ENCODE data around the gene RNF133. TPM values are rescaled to one million over a fixed set of nuclear protein-coding genes. Genes with fewer than 3 reads are reported as not detected.

RNF133 gene
- total RNA-seq, 1 donor from 2014 or later: 0.41 TPM

DNA sequence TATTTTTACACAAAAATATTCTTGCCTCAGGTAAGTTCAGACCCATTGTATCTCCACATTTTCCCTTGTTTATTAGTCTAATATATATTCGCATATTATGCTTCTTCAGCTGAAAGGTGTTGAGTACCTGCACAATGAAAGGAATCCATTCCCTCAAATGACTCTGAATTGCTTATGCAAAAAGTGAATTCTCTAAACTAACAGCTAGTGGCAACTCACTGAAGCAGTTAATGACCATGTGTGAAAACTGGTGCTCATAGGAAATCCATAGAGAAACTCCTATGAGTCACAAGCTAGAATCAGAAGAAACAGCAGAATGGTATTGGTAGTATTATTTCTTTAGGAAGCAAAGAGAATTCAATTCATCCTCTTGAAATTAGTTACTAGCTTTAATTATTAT, 37.3 kb upstream of the RNF133 start:
- H3K27me3 ChIP-seq (ENCODE audit: low read depth): no peaks in the 10 kb centered on the region

DNA sequence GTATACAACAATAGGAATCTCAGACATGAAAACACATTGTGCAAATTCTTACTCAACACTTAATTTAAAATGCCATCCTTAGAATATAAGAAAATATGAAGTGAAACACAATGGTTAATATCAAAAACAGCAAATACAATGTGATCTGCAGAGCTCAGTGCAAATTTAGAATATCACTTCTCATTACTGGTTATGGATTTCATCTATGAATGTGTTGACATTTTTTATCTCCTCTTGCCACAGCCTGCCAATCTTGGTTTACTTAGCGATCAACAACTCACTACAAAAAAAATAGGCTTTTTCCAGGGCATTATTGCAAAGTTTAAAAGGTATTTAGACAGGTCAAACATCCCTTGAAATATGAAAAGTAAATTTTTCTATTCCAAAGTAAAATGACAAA, 28.8 kb upstream of the RNF133 start:
- Histone ChIP-seq H3K27ac (replicated peaks) (peak overlapping the region; percentile 68), H3K27me3 (ENCODE audit: low read depth) (no peaks in the 10 kb centered on the region), H3K4me1 (peaks cover 27% of the 10 kb centered on the region), H3K36me3 (no peaks in the 10 kb centered on the region), H3K9me3 (replicated peaks) (peaks cover 9% of the 10 kb centered on the region), H3K4me3 (no peak overlapping the region)
- no peak for DNase-seq
- TF ChIP-seq, protein P1, sequence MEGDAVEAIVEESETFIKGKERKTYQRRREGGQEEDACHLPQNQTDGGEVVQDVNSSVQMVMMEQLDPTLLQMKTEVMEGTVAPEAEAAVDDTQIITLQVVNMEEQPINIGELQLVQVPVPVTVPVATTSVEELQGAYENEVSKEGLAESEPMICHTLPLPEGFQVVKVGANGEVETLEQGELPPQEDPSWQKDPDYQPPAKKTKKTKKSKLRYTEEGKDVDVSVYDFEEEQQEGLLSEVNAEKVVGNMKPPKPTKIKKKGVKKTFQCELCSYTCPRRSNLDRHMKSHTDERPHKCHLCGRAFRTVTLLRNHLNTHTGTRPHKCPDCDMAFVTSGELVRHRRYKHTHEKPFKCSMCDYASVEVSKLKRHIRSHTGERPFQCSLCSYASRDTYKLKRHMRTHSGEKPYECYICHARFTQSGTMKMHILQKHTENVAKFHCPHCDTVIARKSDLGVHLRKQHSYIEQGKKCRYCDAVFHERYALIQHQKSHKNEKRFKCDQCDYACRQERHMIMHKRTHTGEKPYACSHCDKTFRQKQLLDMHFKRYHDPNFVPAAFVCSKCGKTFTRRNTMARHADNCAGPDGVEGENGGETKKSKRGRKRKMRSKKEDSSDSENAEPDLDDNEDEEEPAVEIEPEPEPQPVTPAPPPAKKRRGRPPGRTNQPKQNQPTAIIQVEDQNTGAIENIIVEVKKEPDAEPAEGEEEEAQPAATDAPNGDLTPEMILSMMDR (IDR thresholded peaks at IDR 0.05; ENCODE audit: borderline replicate concordance): no peak
- intact Hi-C loops (cut with micrococcal nuclease): no loop called here

More for the DNA sequence above, 37.3 kb upstream of the RNF133 start:
- no peaks in the 10 kb centered on the region for H3K36me3 ChIP-seq
- no peaks in the 10 kb centered on the region for H3K9me3 ChIP-seq (replicated peaks)
- peaks cover 3% of the 10 kb centered on the region for H3K4me1 ChIP-seq
- intact Hi-C loops (cut with micrococcal nuclease): no loop called here
- no peak for DNase-seq
- TF ChIP-seq, protein P1 (IDR thresholded peaks at IDR 0.05; ENCODE audit: borderline replicate concordance): no peak
- H3K4me3 ChIP-seq: no peak overlapping the region
- H3K27ac ChIP-seq (replicated peaks): no peak overlapping the region

DNA sequence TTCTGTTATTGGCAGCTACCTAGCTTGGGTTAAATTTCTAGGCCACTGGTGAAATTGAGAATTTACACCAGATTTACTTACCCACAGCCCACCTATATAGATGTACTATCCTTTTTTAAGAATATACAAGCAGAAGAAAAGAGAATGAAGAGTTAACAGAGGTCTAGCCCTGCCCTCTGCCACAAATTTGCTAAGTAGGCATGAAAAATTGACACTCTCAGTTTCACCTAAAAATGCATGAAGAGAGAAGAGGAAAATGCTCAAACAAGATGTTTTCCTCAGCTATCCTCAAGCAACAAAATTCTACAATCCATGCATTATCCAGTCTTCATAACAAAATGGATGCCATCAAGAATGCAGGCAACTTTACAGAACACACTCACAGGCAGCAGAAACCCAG, 28.4 kb upstream of the RNF133 start:
- TF ChIP-seq, protein P1 (IDR thresholded peaks at IDR 0.05; ENCODE audit: borderline replicate concordance): no peak
- Histone ChIP-seq H3K27ac (replicated peaks) (peak overlapping the region; percentile 68), H3K9me3 (replicated peaks) (peaks cover 9% of the 10 kb centered on the region), H3K4me1 (peaks cover 27% of the 10 kb centered on the region), H3K27me3 (ENCODE audit: low read depth) (no peaks in the 10 kb centered on the region), H3K36me3 (no peaks in the 10 kb centered on the region), H3K4me3 (no peak overlapping the region)
- intact Hi-C loops (cut with micrococcal nuclease): no loop called here
- DNase-seq: no peak

DNA sequence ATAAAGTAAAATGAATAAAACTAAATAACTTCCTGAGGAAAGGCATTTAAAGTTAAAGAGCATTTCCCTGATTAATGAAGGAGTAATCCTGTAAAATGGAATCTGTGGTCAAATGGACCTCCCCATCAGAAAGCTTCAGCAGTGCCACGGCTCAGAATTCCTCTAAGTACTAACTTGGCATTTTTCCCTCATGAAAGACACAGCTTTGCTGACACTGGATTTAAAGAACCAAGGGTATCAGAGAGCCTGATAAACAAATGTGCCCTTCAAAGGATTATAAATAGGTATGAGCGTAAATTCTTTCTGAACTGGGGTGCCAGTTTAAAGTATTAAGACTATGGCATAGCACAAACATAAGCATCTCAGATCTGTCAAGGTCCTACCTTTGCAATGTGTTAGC, 28.0 kb upstream of the RNF133 start:
- intact Hi-C loops (cut with micrococcal nuclease): no loop called here
- H3K27me3 ChIP-seq (ENCODE audit: low read depth): no peaks in the 10 kb centered on the region

GRCh38 chr7:122724366-122724765, 25.4 kb upstream of the RNF133 start:
- DNase-seq: no peak
- Histone ChIP-seq H3K4me3 (no peak overlapping the region), H3K27ac (replicated peaks) (no peak overlapping the region), H3K9me3 (replicated peaks) (peaks cover 9% of the 10 kb centered on the region), H3K27me3 (ENCODE audit: low read depth) (no peaks in the 10 kb centered on the region), H3K4me1 (peaks cover 21% of the 10 kb centered on the region), H3K36me3 (no peaks in the 10 kb centered on the region)
- TF ChIP-seq, protein P1 (IDR thresholded peaks at IDR 0.05; ENCODE audit: borderline replicate concordance): no peak
- intact Hi-C loops (cut with micrococcal nuclease): no loop called here

More for the DNA sequence above, 28.0 kb upstream of the RNF133 start:
- peaks cover 27% of the 10 kb centered on the region for H3K4me1 ChIP-seq
- no peak overlapping the region for H3K4me3 ChIP-seq
- H3K36me3 ChIP-seq: no peaks in the 10 kb centered on the region
- DNase-seq: no peak
- TF ChIP-seq, protein P1 (IDR thresholded peaks at IDR 0.05; ENCODE audit: borderline replicate concordance): no peak
- peak overlapping the region; percentile 68 for H3K27ac ChIP-seq (replicated peaks)
- peaks cover 9% of the 10 kb centered on the region for H3K9me3 ChIP-seq (replicated peaks)
